DND-41 (cell line): ENCODE results near the gene NTRK1.
A peak's percentile ranks its signal among the peaks of the same experiment; 100 is the strongest.

Experiments
- ATAC-seq: fragments of 200-7000 bp; cut with Tn5 transposase; 3 replicates; pipeline ENCODE4 v1.9.1; 2021; ENCODE audit warnings: low read depth; ENCODE audit not compliant: insufficient read depth
- DNase-seq: peaks from one replicate; pipeline ENCODE4 v3.0.0-alpha.2; 2020
- H2AFZ ChIP-seq: 2 replicates; pipeline ENCODE4 v1.6.0; 2012; ENCODE audit warnings: low read depth, low read length
- H3K27ac ChIP-seq: 2 replicates; pipeline ENCODE4 v1.5.1; 2012; ENCODE audit warnings: low read length, inconsistent platforms
- H3K27me3 ChIP-seq: fragments of 200-600 bp; sonication (generic); 2 replicates; pipeline ENCODE4 v1.6.0; 2012; ENCODE audit warnings: low read length, mild to moderate bottlenecking, inconsistent platforms; ENCODE audit not compliant: insufficient read depth, poor library complexity
- H3K36me3 ChIP-seq: 2 replicates; pipeline ENCODE4 v1.5.1; 2012; ENCODE audit warnings: low read length, inconsistent platforms; ENCODE audit not compliant: insufficient read depth
- H3K4me1 ChIP-seq: 2 replicates; pipeline ENCODE4 v1.5.1; 2012; ENCODE audit warnings: mild to moderate bottlenecking, low read length; ENCODE audit not compliant: insufficient read depth
- H3K4me2 ChIP-seq: 2 replicates; pipeline ENCODE4 v1.6.0; 2012; ENCODE audit warnings: mild to moderate bottlenecking, moderate library complexity, low read length, inconsistent platforms; ENCODE audit not compliant: insufficient read depth
- H3K4me3 ChIP-seq, 2 experiments: fragments of 200-600 bp in 1 of 2; shearing (Covaris generic) in 1 of 2; 2 replicates each; pipeline ENCODE4 v1.5.1; 2012 to 2016; ENCODE audit warnings: inconsistent platforms in 2 of 2, low read length in 2 of 2, mild to moderate bottlenecking in 2 of 2, low read depth in 1 of 2, moderate library complexity in 1 of 2
- H3K79me2 ChIP-seq: 2 replicates; pipeline ENCODE4 v1.6.0; 2012; ENCODE audit warnings: low read length, inconsistent platforms; ENCODE audit not compliant: insufficient read depth
- H3K9ac ChIP-seq: 2 replicates; pipeline ENCODE4 v1.6.0; 2012; ENCODE audit warnings: low read depth, mild to moderate bottlenecking, inconsistent platforms, low read length, moderate library complexity
- H3K9me3 ChIP-seq: 2 replicates; pipeline ENCODE4 v1.5.1; 2012; ENCODE audit warnings: low read length, moderate library complexity, mild to moderate bottlenecking, inconsistent platforms; ENCODE audit not compliant: insufficient read depth, severe bottlenecking
- H4K20me1 ChIP-seq: 2 replicates; pipeline ENCODE4 v1.6.0; 2012; ENCODE audit warnings: low read length; ENCODE audit not compliant: insufficient read depth
- CTCF ChIP-seq: IDR thresholded peaks from 2 replicates; pipeline ENCODE4 v1.5.1; 2012; ENCODE audit warnings: borderline replicate concordance, low read length, moderate library complexity, mild to moderate bottlenecking; ENCODE audit not compliant: poor library complexity, severe bottlenecking; ENCODE audit errors: extremely low read depth
- EZH2 ChIP-seq: IDR thresholded peaks from 3 replicates; pipeline ENCODE4 v1.6.1; 2012; ENCODE audit warnings: borderline replicate concordance, low read depth, mild to moderate bottlenecking, moderate library complexity, low read length, inconsistent platforms; ENCODE audit not compliant: severe bottlenecking

NTRK1 gene

GRCh38 chr1:156815307-156815826, 45.3 kb upstream of the NTRK1 start:
- DNase-seq (no peak), ATAC-seq (no peak)
- Histone ChIP-seq H3K9ac (no peak overlapping the region), H3K4me2 (peak overlapping the region; percentile 71; the same call in 1 of the 2 replicates), H3K79me2 (no peaks in the 10 kb centered on the region), H3K4me3 (no peak overlapping the region), H4K20me1 (no peaks in the 10 kb centered on the region), H3K36me3 (no peaks in the 10 kb centered on the region), H3K9me3 (no peaks in the 10 kb centered on the region), H3K27me3 (no peaks in the 10 kb centered on the region), H2AFZ (no peak overlapping the region), H3K27ac (0 out of 2 replicates have a peak overlapping the region, but pooled peaks have one; percentile 73), H3K4me1 (peaks cover 22% of the 10 kb centered on the region)
- TF ChIP-seq EZH2 (no peak), CTCF (no peak)

DNA sequence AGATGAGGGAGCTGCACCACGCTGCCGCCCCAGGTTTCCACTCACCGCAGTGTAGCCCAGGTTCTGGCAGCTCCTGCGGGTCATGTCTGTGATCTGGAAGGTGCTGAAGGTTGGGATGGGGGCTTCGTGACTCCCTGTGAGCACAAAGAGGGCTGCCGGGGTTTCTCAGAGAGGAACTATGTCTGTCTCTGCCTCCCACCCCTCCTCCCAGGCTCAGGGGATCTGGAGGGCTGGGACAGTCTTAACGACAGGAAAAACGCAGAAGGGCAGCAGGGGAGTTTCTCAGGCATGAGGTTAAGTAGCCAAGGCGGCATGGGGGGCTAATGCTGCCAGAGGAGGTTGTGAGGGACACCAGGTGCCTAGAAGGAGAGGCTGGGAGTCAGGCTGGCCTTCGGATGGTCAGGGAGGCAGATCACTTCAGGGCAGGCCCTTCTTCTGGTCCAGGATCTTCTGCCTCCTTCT, 44.7 kb upstream of the NTRK1 start:
- no peaks in the 10 kb centered on the region for H4K20me1 ChIP-seq

GRCh38 chr1:156816561-156817328, 43.9 kb upstream of the NTRK1 start, which contains the start of gene SH2D2A:
SH2D2A (minus strand) TSS chr1:156816848; CDS start chr1:156816708, 140 bp downstream.
- Histone ChIP-seq H2AFZ (peak within 1 kb of the TSS; percentile 88), H3K27ac (peak within 1 kb of the TSS; percentile 73), H3K36me3 (no peaks in the 10 kb centered on the region), H3K4me3 (peak within 1 kb of the TSS; percentile 6 to 56; a peak in 2 of 4 replicates), H3K4me2 (peak within 1 kb of the TSS; percentile 71), H3K9me3 (no peaks in the 10 kb centered on the region), H3K4me1 (peaks cover 22% of the 10 kb centered on the region), H3K27me3 (peaks cover 3% of the 10 kb centered on the region), H3K79me2 (no peaks in the 10 kb centered on the region), H3K9ac (peak within 1 kb of the TSS; percentile 51), H4K20me1 (no peaks in the 10 kb centered on the region)
- DNase-seq (peak; percentile 92), ATAC-seq (peak; percentile 99)
- TF ChIP-seq CTCF: no peak
- TF ChIP-seq EZH2: no peak

More for the DNA sequence above, 44.7 kb upstream of the NTRK1 start:
- peak overlapping the region; percentile 73 for H3K27ac ChIP-seq
- no peaks in the 10 kb centered on the region for H3K27me3 ChIP-seq
- no peak for DNase-seq
- no peak for ATAC-seq
- no peaks in the 10 kb centered on the region for H3K79me2 ChIP-seq
- H3K4me1 ChIP-seq: peaks cover 22% of the 10 kb centered on the region
- no peaks in the 10 kb centered on the region for H3K36me3 ChIP-seq
- H2AFZ ChIP-seq: peak overlapping the region; percentile 88
- H3K4me3 ChIP-seq: peak overlapping the region in 1 of 2 experiments; percentile 56; a peak in 2 of 4 replicates
- no peaks in the 10 kb centered on the region for H3K9me3 ChIP-seq
- TF ChIP-seq EZH2 (no peak), CTCF (no peak)
- peak overlapping the region; percentile 51 for H3K9ac ChIP-seq
- peak overlapping the region; percentile 71 for H3K4me2 ChIP-seq
